IPS-18a (cell line): ENCODE results near the gene MRPL19.

ENCODE experiments used
- H3K27ac ChIP-seq: one replicate; pipeline ENCODE4 v1.5.1; 2013; ENCODE audit warnings: low read length
- H3K27me3 ChIP-seq: one replicate; pipeline ENCODE4 v1.6.1; 2013; ENCODE audit warnings: mild to moderate bottlenecking, low read length; ENCODE audit not compliant: control insufficient read depth, insufficient read depth
- H3K36me3 ChIP-seq: one replicate; pipeline ENCODE4 v1.6.1; 2013; ENCODE audit warnings: low read depth, low read length; ENCODE audit not compliant: control insufficient read depth
- H3K4me1 ChIP-seq: one replicate; pipeline ENCODE4 v1.6.1; 2013; ENCODE audit warnings: low read depth, low read length; ENCODE audit not compliant: control insufficient read depth
- H3K4me3 ChIP-seq: one replicate; pipeline ENCODE4 v1.5.1; 2013; ENCODE audit warnings: low read length
- H3K9ac ChIP-seq: one replicate; pipeline ENCODE4 v1.6.1; 2013; ENCODE audit warnings: mild to moderate bottlenecking, low read length, moderate library complexity
- H3K9me3 ChIP-seq: one replicate; pipeline ENCODE4 v1.6.1; 2013; ENCODE audit warnings: low read depth, low read length; ENCODE audit not compliant: control insufficient read depth

MRPL19 gene

GRCh38 chr2:75646583-75647425 lies at the start of gene MRPL19:
TSS of gene MRPL19 (plus strand) at chr2:75646783. CDS start at chr2:75646808, 25 bp downstream.
- Histone ChIP-seq H3K4me3 (peak within 1 kb of the TSS; percentile 96), H3K9ac (peak within 1 kb of the TSS; percentile 96), H3K27ac (peak within 1 kb of the TSS; percentile 78), H3K9me3 (no peaks in the 10 kb centered on the region), H3K4me1 (peaks cover 4% of the 10 kb centered on the region), H3K27me3 (no peaks in the 10 kb centered on the region), H3K36me3 (peaks cover 31% of the 10 kb centered on the region)

GRCh38 chr2:75596784-75597183 lies 49.8 kb upstream of the MRPL19 start:
- no peaks in the 10 kb centered on the region for H3K27me3 ChIP-seq
- H3K9ac ChIP-seq: no peak overlapping the region
- H3K36me3 ChIP-seq: no peaks in the 10 kb centered on the region
- H3K9me3 ChIP-seq: no peaks in the 10 kb centered on the region
- peaks cover 2% of the 10 kb centered on the region for H3K4me1 ChIP-seq
- H3K27ac ChIP-seq: no peak overlapping the region
- H3K4me3 ChIP-seq: no peak overlapping the region

DNA sequence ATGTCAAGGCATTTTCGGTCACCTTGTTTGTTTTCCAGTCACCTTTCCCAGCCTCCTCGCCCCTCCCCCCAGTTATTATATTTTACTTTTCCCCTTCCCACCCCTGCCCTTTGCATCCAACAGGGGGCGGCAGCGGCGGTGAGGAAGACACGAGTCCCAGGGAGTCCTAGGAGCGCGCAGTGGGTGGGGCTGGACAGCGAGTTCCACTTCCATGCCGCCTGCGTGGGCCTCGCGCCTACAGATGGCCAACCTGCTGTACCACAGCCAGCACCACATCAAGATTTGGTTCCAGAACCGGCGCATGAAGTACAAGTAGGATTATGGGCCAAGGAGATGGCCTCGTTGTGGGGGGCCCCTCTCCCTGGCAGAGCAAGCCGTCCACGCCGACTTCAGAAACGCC lies 48.6 kb upstream of the MRPL19 start:
- no peaks in the 10 kb centered on the region for H3K4me1 ChIP-seq

GRCh38 chr2:75598589-75599155 lies 47.9 kb upstream of the MRPL19 start:
- no peaks in the 10 kb centered on the region for H3K4me1 ChIP-seq
- H3K9ac ChIP-seq: no peak overlapping the region
- H3K9me3 ChIP-seq: no peaks in the 10 kb centered on the region
- H3K4me3 ChIP-seq: no peak overlapping the region
- no peaks in the 10 kb centered on the region for H3K27me3 ChIP-seq
- no peaks in the 10 kb centered on the region for H3K36me3 ChIP-seq
- no peak overlapping the region for H3K27ac ChIP-seq

More for the DNA sequence above, 48.6 kb upstream of the MRPL19 start:
- no peak overlapping the region for H3K4me3 ChIP-seq
- H3K9ac ChIP-seq: no peak overlapping the region
- no peaks in the 10 kb centered on the region for H3K27me3 ChIP-seq
- H3K36me3 ChIP-seq: no peaks in the 10 kb centered on the region
- no peaks in the 10 kb centered on the region for H3K9me3 ChIP-seq
- H3K27ac ChIP-seq: no peak overlapping the region

DNA sequence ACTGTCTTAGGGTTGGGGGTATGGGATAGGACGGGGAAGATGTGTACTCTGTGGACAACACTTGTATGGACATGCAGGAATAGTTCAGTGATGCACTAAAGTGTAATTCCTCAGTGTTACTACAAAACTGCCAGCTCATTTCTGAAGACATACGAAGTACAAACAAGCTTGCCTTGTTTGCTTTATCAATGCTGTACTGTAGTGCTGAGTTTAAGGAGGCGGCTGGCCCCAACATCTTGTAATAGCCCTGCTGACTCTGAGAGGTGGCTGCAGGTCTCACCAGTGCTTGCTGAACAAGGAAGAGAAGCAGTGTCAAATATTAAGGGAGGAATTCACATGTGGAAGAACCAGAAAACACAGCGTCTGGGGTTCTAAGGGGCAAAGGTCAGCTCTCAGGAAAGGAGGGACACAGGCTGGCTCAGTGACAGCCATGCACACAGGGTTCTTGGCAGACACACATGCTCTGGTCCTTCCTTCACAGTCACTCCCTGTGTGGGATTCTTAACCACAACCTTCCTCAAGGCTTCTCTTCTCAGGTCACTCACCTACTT lies 46.0 kb upstream of the MRPL19 start:
- no peaks in the 10 kb centered on the region for H3K9me3 ChIP-seq
- no peaks in the 10 kb centered on the region for H3K4me1 ChIP-seq

GRCh38 chr2:75602724-75603342 lies 43.8 kb upstream of the MRPL19 start:
- Histone ChIP-seq H3K36me3 (no peaks in the 10 kb centered on the region), H3K27me3 (no peaks in the 10 kb centered on the region), H3K4me3 (no peak overlapping the region), H3K4me1 (no peaks in the 10 kb centered on the region), H3K9me3 (no peaks in the 10 kb centered on the region), H3K9ac (no peak overlapping the region), H3K27ac (no peak overlapping the region)

More for the DNA sequence above, 46.0 kb upstream of the MRPL19 start:
- H3K27me3 ChIP-seq: no peaks in the 10 kb centered on the region
- no peaks in the 10 kb centered on the region for H3K36me3 ChIP-seq
- H3K27ac ChIP-seq: no peak overlapping the region
- no peak overlapping the region for H3K4me3 ChIP-seq
- H3K9ac ChIP-seq: no peak overlapping the region

- Histone ChIP-seq H3K4me1 (peaks cover 5% of the 10 kb centered on the region), H3K9me3 (no peaks in the 10 kb centered on the region), H3K9ac (no peak overlapping the region), H3K27me3 (no peaks in the 10 kb centered on the region), H3K27ac (no peak overlapping the region), H3K36me3 (no peaks in the 10 kb centered on the region), H3K4me3 (no peak overlapping the region)
These were observed 43.1 kb upstream of the MRPL19 start for GRCh38 chr2:75603477-75603876.

DNA sequence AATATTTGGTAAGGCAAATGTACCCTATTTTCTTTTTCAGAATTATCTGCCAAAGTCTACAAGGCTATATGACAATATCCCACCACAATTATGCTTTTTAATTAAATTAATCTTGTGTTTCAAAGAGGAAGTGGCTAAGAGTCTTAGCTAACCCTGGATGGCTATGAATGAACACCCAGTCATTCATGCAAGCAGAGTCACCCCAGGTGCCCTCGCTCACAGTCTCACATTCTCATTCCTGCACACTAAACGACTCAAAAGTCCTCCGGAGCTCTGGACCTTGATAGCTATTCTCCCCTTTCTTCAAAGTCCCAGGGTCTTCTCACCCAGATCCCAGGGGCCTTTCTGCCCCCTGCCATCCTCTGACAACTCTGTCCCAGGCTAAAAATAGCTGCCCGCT lies 42.1 kb upstream of the MRPL19 start:
- H3K27me3 ChIP-seq: no peaks in the 10 kb centered on the region
- no peak overlapping the region for H3K27ac ChIP-seq
- no peak overlapping the region for H3K4me3 ChIP-seq
- H3K9ac ChIP-seq: no peak overlapping the region
- H3K36me3 ChIP-seq: no peaks in the 10 kb centered on the region
- H3K4me1 ChIP-seq: peaks cover 9% of the 10 kb centered on the region
- no peaks in the 10 kb centered on the region for H3K9me3 ChIP-seq

DNA sequence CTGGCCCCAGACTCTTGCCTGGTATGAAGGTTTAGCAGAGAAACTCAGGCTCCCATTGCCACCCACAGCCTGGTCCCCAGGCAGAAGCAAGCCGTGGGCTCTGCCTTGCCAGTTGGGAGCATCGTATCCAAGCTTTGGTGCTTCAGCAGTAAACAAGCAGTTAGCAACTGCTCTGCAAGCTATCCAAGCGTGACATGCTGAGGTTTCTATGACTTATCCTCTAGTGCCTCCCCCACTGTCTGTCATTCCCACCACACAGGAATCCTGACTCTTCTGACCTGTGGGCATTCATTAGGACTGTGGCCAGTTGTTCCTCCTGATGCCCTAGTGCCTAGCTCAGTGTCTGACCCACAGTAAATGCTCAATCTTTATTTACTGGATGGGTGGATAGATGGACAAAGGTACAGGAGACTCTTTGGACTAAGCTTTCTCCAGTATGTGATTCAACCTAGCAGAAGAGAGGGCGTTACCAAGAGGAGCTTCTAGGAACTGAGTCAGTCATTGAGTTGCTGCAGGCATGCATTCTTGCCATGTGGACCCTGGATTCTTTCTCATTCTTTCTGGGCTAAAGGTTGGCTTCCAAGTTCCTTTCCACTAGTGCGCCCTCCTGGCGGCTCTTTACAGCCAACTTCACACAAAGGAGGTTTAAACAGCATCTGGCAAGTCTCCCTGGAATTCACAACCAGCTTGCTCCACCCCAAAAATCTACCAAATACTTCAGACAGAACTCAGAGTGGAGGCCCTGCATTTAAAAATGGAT lies 40.6 kb upstream of the MRPL19 start:
- Histone ChIP-seq H3K4me3 (no peak overlapping the region), H3K4me1 (peaks cover 9% of the 10 kb centered on the region), H3K27me3 (no peaks in the 10 kb centered on the region), H3K9ac (no peak overlapping the region), H3K9me3 (no peaks in the 10 kb centered on the region), H3K27ac (no peak overlapping the region), H3K36me3 (no peaks in the 10 kb centered on the region)

- no peak overlapping the region for H3K4me3 ChIP-seq
- no peaks in the 10 kb centered on the region for H3K9me3 ChIP-seq
- no peak overlapping the region for H3K9ac ChIP-seq
- peaks cover 9% of the 10 kb centered on the region for H3K4me1 ChIP-seq
- H3K36me3 ChIP-seq: no peaks in the 10 kb centered on the region
- H3K27me3 ChIP-seq: no peaks in the 10 kb centered on the region
- no peak overlapping the region for H3K27ac ChIP-seq
These were observed 39.7 kb upstream of the MRPL19 start for GRCh38 chr2:75606761-75607399.

DNA sequence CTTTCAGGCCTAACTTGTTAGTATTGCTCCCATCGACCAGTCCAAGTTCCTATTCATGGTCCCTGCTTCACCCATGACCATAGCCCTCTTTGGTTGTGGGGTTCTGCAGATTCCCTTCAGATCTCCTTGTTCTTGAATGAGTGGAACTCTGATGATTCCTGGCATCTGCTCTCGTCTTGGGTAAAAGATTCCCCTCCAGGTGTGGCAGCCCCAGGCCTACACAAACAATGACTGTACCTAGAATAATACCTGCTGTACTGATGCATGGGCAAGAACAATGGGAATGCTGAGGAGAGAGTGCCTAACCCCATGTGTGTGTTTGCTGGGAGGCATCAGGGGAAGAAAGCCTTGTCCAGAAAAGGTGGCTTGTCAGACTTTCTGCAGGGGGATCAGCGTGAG lies 39.2 kb upstream of the MRPL19 start:
- no peaks in the 10 kb centered on the region for H3K36me3 ChIP-seq
- no peak overlapping the region for H3K4me3 ChIP-seq
- H3K9me3 ChIP-seq: no peaks in the 10 kb centered on the region
- no peaks in the 10 kb centered on the region for H3K27me3 ChIP-seq
- no peak overlapping the region for H3K9ac ChIP-seq
- no peak overlapping the region for H3K27ac ChIP-seq
- peaks cover 9% of the 10 kb centered on the region for H3K4me1 ChIP-seq
